ENCODE results near the gene RCBTB1. TPM values are rescaled to one million over a fixed set of nuclear protein-coding genes. Genes with fewer than 3 reads are reported as not detected.

RCBTB1 gene
- polyA plus RNA-seq, 2 of the 4 experiments (the other 2 are of a cell fraction): 11.9 to 20.7 TPM

- DNase-seq (ENCODE audit: low read depth in 1 of 2, low spot score in 1 of 2) (no peak), FAIRE-seq (no peak), ATAC-seq (no peak)
- TF ChIP-seq NFE2L2 (conservative IDR thresholded peaks at IDR 0.05; ENCODE audit: low read length): no peak
- no peak for TF ChIP-seq MYC (IDR thresholded peaks at IDR 0.05; ENCODE audit: borderline replicate concordance, low read length)
- TF ChIP-seq, protein P1, sequence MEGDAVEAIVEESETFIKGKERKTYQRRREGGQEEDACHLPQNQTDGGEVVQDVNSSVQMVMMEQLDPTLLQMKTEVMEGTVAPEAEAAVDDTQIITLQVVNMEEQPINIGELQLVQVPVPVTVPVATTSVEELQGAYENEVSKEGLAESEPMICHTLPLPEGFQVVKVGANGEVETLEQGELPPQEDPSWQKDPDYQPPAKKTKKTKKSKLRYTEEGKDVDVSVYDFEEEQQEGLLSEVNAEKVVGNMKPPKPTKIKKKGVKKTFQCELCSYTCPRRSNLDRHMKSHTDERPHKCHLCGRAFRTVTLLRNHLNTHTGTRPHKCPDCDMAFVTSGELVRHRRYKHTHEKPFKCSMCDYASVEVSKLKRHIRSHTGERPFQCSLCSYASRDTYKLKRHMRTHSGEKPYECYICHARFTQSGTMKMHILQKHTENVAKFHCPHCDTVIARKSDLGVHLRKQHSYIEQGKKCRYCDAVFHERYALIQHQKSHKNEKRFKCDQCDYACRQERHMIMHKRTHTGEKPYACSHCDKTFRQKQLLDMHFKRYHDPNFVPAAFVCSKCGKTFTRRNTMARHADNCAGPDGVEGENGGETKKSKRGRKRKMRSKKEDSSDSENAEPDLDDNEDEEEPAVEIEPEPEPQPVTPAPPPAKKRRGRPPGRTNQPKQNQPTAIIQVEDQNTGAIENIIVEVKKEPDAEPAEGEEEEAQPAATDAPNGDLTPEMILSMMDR (IDR thresholded peaks at IDR 0.05): no peak
- no peak for TF ChIP-seq CBX8 (IDR thresholded peaks at IDR 0.05)
- TF ChIP-seq TP53 (CRISPR knock-in tag; IDR thresholded peaks at IDR 0.05): no peak
- TF ChIP-seq JUNB (IDR thresholded peaks at IDR 0.05): no peak
- no peak for TF ChIP-seq EHMT2 (IDR thresholded peaks at IDR 0.05; ENCODE audit: low read depth)
- TF ChIP-seq USF2 (IDR thresholded peaks at IDR 0.05): no peak
- TF ChIP-seq BHLHE40 (IDR thresholded peaks at IDR 0.05; ENCODE audit: low read depth, low read length): no peak
- TF ChIP-seq FOXS1 (CRISPR knock-in tag; IDR thresholded peaks at IDR 0.05): no peak
- CTCF ChIA-PET: no interaction called here
- 88% methylated on average over 5 of the region's 5 CpGs for WGBS (ENCODE audit: missing lambda C conversion rate)
- POLR2A ChIA-PET: interaction anchor here (0.5 kb wide), 1 partner anchor 148 kb away, joined by 3 read pairs; no protein-coding TSS in a partner anchor
- peaks cover 7% of the 10 kb centered on the region; the same call in 1 of the 3 replicates for H3K4me1 ChIP-seq
- H3K4me3 ChIP-seq: no peak overlapping the region
- no peak overlapping the region for H3K4me2 ChIP-seq
- H3K9me3 ChIP-seq: no peaks in the 10 kb centered on the region
- no peak overlapping the region for H3K27ac ChIP-seq
Measured at GRCh38 chr13:49580980-49581680, 4.2 kb downstream of the RCBTB1 start.

DNA sequence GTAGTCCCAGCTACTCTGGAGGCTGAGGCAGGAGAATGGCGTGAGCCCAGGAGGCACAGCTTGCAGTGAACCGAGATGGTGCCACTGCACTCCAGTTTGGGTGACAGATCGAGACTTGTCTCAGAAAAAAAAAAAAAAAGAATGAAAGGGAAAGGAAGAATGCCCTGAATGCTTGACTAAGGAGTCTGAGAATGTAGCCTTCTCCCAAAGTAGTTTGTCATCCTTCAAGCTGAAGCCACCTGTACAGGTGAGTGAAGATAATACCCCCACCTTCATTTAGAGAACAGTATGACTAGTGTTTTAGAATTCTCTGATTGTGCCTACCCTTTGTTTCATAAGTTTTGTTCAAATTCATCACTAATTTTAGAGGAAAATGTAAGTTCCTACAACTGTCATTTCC, 5.9 kb downstream of the RCBTB1 start:
- POLR2A ChIA-PET: no interaction called here
- no peak overlapping the region for H3K4me2 ChIP-seq
- H3K4me3 ChIP-seq: no peak overlapping the region
- WGBS (ENCODE audit: missing lambda C conversion rate): 100% methylated on average over 3 of the region's 3 CpGs
- H3K9me3 ChIP-seq: no peaks in the 10 kb centered on the region
- no peak for FAIRE-seq
- no peak for ATAC-seq
- no peak for DNase-seq (ENCODE audit: low read depth in 1 of 2, low spot score in 1 of 2)
- H3K27ac ChIP-seq: no peak overlapping the region
- H3K4me1 ChIP-seq: 0 out of 3 replicates have a peak, but pooled peaks cover 5% of the 10 kb centered on the region
- CTCF ChIA-PET: no interaction called here
- TF ChIP-seq CBX8 (IDR thresholded peaks at IDR 0.05): no peak
- no peak for TF ChIP-seq MYC (IDR thresholded peaks at IDR 0.05; ENCODE audit: borderline replicate concordance, low read length)
- no peak for TF ChIP-seq CEBPB (IDR thresholded peaks at IDR 0.05)
- no peak for TF ChIP-seq NPAS2 (CRISPR knock-in tag; IDR thresholded peaks at IDR 0.05; ENCODE audit: borderline replicate concordance)
- no peak for TF ChIP-seq E2F6 (IDR thresholded peaks at IDR 0.05; ENCODE audit: borderline replicate concordance, low read depth)
- TF ChIP-seq, protein P1 (IDR thresholded peaks at IDR 0.05): no peak
- TF ChIP-seq, protein P2, sequence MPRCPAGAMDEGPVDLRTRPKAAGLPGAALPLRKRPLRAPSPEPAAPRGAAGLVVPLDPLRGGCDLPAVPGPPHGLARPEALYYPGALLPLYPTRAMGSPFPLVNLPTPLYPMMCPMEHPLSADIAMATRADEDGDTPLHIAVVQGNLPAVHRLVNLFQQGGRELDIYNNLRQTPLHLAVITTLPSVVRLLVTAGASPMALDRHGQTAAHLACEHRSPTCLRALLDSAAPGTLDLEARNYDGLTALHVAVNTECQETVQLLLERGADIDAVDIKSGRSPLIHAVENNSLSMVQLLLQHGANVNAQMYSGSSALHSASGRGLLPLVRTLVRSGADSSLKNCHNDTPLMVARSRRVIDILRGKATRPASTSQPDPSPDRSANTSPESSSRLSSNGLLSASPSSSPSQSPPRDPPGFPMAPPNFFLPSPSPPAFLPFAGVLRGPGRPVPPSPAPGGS (IDR thresholded peaks at IDR 0.05): no peak
- no peak for TF ChIP-seq HOXA7 (CRISPR knock-in tag; IDR thresholded peaks at IDR 0.05)
- no peak for TF ChIP-seq BHLHE40 (IDR thresholded peaks at IDR 0.05; ENCODE audit: low read depth, low read length)
- TF ChIP-seq ESRRA (IDR thresholded peaks at IDR 0.05; ENCODE audit: borderline replicate concordance, low read length): no peak
- no peak for TF ChIP-seq TFCP2L1 (CRISPR knock-in tag; IDR thresholded peaks at IDR 0.05)
